Sigmoid colon (tissue), 4 donors: ENCODE results near the gene TRIM8.

Experiments
- EP300 ChIP-seq, 4 donors: sonication (generic); formaldehyde crosslinking; IDR thresholded peaks; one replicate each; pipeline ENCODE4 v1.6.1; 2017; ENCODE audit warnings: antibody characterized with exemption in 4 of 4
- POLR2A ChIP-seq, 2 donors: fragments of 450-650 bp; IDR thresholded peaks; one replicate each; pipeline ENCODE4 v1.6.1; 2016; ENCODE audit warnings: antibody characterized with exemption in 2 of 2, mild to moderate bottlenecking in 2 of 2, moderate library complexity in 2 of 2
- POLR2AphosphoS5 ChIP-seq, 4 donors: sonication (generic); formaldehyde crosslinking; IDR thresholded peaks; one replicate each; pipeline ENCODE4 v1.6.1; 2017; ENCODE audit warnings: antibody characterized with exemption in 4 of 4
- TF ChIP-seq, protein P1 (sequence below), 4 experiments: fragments of 450-650 bp in 3 of 4; fragments of 200-600 bp in 1 of 4; IDR thresholded peaks; one replicate each; pipeline ENCODE4 v1.5.1; 2016 to 2019; ENCODE audit warnings: antibody characterized with exemption in 4 of 4, mild to moderate bottlenecking in 3 of 4, moderate library complexity in 2 of 4

DNA sequence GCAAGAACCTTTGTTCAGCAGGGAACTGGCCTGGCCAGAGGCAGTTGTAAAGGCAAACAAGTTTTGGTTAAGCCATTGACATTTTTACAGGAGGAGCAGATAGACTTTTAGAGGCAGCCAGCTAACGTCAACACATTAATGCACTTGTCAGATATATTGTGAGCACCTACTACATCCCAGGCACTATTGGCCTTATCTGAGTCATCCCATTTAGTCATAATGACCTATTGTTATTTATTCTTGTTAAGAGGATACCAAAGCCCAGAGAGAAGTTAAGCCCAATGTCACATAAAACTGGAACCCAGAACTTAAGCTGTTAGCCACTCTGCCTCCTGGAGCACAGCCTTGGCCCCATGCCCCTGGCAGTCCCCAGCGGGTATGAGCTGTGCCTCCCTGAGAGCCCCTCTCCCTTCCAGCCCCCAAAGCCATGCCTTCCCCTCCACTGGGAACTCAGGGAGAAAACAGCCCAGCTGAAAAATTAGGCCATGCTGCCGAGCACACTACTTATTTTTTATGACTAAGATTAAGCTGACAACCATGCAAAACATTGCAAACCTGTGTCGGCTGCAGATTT is 32.7 kb upstream of the TRIM8 start:
- TF ChIP-seq POLR2A (IDR thresholded peaks at IDR 0.05) (no peak), POLR2AphosphoS5 (IDR thresholded peaks at IDR 0.05) (no peak), EP300 (IDR thresholded peaks at IDR 0.05) (no peak)
- TF ChIP-seq, protein P1, sequence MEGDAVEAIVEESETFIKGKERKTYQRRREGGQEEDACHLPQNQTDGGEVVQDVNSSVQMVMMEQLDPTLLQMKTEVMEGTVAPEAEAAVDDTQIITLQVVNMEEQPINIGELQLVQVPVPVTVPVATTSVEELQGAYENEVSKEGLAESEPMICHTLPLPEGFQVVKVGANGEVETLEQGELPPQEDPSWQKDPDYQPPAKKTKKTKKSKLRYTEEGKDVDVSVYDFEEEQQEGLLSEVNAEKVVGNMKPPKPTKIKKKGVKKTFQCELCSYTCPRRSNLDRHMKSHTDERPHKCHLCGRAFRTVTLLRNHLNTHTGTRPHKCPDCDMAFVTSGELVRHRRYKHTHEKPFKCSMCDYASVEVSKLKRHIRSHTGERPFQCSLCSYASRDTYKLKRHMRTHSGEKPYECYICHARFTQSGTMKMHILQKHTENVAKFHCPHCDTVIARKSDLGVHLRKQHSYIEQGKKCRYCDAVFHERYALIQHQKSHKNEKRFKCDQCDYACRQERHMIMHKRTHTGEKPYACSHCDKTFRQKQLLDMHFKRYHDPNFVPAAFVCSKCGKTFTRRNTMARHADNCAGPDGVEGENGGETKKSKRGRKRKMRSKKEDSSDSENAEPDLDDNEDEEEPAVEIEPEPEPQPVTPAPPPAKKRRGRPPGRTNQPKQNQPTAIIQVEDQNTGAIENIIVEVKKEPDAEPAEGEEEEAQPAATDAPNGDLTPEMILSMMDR (IDR thresholded peaks at IDR 0.05) = no peak
